Ishikawa (cell line): ENCODE data around the gene LRP8.

Experiments
- CEBPB ChIP-seq: IDR thresholded peaks from 2 replicates; pipeline ENCODE4 v1.6.1; 2012
- CREB1 ChIP-seq: IDR thresholded peaks from 2 replicates; pipeline ENCODE4 v1.6.1; 2012; ENCODE audit warnings: low read depth
- EGR1 ChIP-seq: IDR thresholded peaks from 2 replicates; pipeline ENCODE4 v1.6.1; 2012
- EP300 ChIP-seq: IDR thresholded peaks from 2 replicates; pipeline ENCODE4 v1.6.1; 2012; ENCODE audit warnings: borderline replicate concordance
- FOXM1 ChIP-seq: IDR thresholded peaks from 2 replicates; pipeline ENCODE4 v1.6.1; 2012; ENCODE audit warnings: low read depth, borderline replicate concordance
- NFIC ChIP-seq: IDR thresholded peaks from 2 replicates; pipeline ENCODE4 v1.6.1; 2012
- RAD21 ChIP-seq: IDR thresholded peaks from 2 replicates; pipeline ENCODE4 v1.6.1; 2012; ENCODE audit warnings: low read depth
- TAF1 ChIP-seq: IDR thresholded peaks from 2 replicates; pipeline ENCODE4 v1.6.1; 2012; ENCODE audit warnings: low read depth, mild to moderate bottlenecking
- TCF12 ChIP-seq: IDR thresholded peaks from 2 replicates; pipeline ENCODE4 v1.6.1; 2012; ENCODE audit warnings: low read depth
- TEAD4 ChIP-seq: IDR thresholded peaks from 2 replicates; pipeline ENCODE4 v1.6.1; 2012
- YY1 ChIP-seq: IDR thresholded peaks from 2 replicates; pipeline ENCODE4 v1.6.1; 2012; ENCODE audit warnings: low read depth
- ZBTB7A ChIP-seq: IDR thresholded peaks from 2 replicates; pipeline ENCODE4 v1.6.1; 2012; ENCODE audit warnings: low read depth
- TF ChIP-seq, protein P1 (sequence below): IDR thresholded peaks from 2 replicates; pipeline ENCODE4 v1.6.1; 2012
- TF ChIP-seq, protein P2 (sequence below): IDR thresholded peaks from 2 replicates; pipeline ENCODE4 v1.6.1; 2012
- TF ChIP-seq, protein P3 (sequence below): IDR thresholded peaks from 2 replicates; pipeline ENCODE4 v1.6.1; 2012; ENCODE audit warnings: low read depth, mild to moderate bottlenecking

The LRP8 gene

DNA sequence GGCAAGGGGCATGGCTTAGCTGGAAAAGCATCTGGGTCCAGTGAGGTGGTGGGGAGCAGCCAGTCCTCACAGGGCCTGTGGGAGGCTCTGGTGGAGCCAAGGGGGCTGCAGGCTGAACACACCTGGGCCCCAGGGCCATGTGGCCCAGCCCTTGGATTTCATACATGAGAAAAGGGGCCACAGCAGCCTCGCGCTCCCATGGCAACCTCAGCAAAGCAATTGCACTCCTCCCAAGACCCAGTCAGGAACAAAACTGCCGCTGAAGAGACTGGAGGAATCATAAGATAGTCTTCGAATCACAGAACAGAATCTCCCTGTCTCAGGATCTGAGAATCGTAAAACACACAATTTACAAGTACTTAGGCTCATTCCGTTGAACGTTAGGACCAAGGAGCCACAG lies 24.6 kb downstream of the LRP8 start:
- TF ChIP-seq NFIC (no peak), TAF1 (no peak), TCF12 (no peak), YY1 (no peak)

DNA sequence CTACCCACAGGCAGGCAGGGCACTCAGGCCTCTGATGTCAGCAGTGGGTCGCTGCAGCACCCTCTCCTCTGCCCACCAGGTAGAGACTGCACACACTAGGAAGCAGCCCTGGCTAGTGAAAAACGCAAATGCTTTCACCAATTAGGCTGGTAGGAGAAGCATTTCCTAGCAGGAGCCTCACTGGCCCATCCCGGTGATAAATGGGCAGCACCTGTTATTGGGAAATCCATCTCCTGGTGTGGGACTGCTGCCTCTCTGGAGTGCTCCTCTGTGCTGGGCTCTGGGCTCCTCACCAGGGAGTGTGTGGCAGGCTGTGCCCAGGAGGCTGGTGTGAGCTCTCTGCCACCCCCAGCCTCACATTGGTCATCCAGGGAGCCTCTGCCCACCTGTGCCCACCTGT lies 28.6 kb downstream of the LRP8 start:
- TF ChIP-seq CEBPB (peak; percentile 31; the same call in 1 of the 2 replicates), RAD21 (no peak)

DNA sequence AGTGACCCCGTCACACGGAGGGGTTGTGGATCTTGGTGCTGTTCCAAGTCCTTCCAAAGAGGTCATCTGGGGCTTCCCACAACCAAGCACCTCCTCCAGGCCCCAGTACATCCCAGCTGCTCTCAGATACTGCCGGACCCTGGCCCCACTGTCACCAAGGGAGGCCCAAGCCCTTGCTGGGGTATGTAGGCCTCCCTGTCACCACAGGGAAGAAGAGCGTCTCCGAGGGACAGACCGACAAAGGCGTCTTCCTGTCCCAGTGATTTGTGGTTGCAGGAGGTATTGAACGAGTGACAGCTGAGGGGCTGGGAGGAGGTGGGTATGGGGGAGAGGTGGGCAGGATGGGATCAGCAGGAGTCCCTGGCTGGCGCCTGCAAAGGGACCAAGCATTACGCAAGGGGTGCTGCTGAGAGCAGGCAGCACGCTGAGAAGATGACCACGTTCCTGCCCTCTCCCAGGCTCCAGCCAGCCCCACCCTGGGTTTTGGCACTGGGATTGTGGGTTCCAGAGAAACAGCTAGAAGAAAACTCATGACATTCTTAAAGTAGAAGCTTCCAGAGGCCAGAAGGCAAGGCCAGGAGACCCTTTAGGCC lies 29.7 kb downstream of the LRP8 start:
- peak; percentile 57; the same call in 1 of the 2 replicates for TF ChIP-seq CEBPB
- no peak for TF ChIP-seq EGR1

DNA sequence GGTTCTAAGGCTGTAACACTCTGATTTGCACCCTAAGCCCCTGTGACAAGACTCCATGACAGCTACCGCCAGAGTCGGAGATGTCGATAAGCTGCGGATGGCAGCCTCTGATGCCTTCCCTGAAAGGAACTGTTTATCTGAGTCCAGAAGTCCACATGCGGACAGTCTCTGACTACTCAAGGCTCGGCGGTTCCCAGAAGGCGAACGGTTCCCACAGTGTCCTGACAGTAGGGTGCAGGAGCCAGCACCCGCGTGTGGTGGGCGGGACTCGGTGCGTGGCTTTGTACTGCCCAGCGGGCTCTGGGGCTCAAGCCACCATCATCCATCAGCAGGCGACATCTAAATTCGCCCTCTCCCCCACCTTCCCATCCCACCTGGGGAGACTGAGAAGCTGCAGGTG lies 30.7 kb downstream of the LRP8 start:
- TF ChIP-seq CEBPB (no peak), YY1 (no peak), TCF12 (no peak), ZBTB7A (no peak), CREB1 (no peak), NFIC (no peak), TAF1 (no peak)
- TF ChIP-seq, protein P1, sequence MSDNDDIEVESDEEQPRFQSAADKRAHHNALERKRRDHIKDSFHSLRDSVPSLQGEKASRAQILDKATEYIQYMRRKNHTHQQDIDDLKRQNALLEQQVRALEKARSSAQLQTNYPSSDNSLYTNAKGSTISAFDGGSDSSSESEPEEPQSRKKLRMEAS: no peak
- TF ChIP-seq, protein P2, sequence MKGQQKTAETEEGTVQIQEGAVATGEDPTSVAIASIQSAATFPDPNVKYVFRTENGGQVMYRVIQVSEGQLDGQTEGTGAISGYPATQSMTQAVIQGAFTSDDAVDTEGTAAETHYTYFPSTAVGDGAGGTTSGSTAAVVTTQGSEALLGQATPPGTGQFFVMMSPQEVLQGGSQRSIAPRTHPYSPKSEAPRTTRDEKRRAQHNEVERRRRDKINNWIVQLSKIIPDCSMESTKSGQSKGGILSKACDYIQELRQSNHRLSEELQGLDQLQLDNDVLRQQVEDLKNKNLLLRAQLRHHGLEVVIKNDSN: no peak

DNA sequence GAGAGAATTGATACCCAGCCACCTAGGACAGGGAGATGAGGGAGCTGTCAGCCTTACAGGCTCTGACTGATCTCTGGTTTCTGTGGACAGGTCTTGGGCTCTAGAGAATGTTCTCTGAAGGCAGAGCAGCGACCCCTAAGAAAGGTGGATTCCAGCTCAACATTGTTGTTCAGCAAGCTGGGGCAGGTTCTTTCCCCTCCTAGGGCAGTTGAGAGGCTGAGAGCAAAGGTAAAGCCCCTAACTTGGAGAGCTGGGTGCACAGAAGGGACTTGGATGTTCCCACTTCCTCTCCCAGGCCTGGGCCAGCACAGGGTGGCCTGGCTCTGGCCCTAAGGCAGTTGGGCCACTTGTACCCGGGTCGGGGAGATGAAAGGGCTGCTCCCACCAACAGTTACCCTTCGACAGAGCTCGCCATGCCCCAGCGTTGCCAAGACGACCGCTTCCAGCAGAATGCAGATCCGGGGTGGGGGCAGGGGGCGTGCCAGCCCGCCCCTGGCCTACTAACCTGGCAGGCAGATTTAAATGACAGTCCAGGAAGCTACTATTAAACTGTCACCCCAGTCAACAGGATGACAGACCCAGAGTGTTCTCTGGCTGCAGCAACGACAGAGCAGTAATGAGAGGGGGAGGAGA lies 31.6 kb downstream of the LRP8 start:
- no peak for TF ChIP-seq TEAD4
- TF ChIP-seq YY1: no peak
- TF ChIP-seq EP300: no peak
- TF ChIP-seq, protein P2: no peak
- no peak for TF ChIP-seq CEBPB
- no peak for TF ChIP-seq RAD21
- TF ChIP-seq TAF1: no peak
- no peak for TF ChIP-seq NFIC
- TF ChIP-seq FOXM1: no peak
- TF ChIP-seq CREB1: no peak
- TF ChIP-seq ZBTB7A: no peak
- TF ChIP-seq, protein P1: no peak
- TF ChIP-seq EGR1: no peak
- TF ChIP-seq, protein P3, sequence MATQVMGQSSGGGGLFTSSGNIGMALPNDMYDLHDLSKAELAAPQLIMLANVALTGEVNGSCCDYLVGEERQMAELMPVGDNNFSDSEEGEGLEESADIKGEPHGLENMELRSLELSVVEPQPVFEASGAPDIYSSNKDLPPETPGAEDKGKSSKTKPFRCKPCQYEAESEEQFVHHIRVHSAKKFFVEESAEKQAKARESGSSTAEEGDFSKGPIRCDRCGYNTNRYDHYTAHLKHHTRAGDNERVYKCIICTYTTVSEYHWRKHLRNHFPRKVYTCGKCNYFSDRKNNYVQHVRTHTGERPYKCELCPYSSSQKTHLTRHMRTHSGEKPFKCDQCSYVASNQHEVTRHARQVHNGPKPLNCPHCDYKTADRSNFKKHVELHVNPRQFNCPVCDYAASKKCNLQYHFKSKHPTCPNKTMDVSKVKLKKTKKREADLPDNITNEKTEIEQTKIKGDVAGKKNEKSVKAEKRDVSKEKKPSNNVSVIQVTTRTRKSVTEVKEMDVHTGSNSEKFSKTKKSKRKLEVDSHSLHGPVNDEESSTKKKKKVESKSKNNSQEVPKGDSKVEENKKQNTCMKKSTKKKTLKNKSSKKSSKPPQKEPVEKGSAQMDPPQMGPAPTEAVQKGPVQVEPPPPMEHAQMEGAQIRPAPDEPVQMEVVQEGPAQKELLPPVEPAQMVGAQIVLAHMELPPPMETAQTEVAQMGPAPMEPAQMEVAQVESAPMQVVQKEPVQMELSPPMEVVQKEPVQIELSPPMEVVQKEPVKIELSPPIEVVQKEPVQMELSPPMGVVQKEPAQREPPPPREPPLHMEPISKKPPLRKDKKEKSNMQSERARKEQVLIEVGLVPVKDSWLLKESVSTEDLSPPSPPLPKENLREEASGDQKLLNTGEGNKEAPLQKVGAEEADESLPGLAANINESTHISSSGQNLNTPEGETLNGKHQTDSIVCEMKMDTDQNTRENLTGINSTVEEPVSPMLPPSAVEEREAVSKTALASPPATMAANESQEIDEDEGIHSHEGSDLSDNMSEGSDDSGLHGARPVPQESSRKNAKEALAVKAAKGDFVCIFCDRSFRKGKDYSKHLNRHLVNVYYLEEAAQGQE: no peak
- no peak for TF ChIP-seq TCF12

DNA sequence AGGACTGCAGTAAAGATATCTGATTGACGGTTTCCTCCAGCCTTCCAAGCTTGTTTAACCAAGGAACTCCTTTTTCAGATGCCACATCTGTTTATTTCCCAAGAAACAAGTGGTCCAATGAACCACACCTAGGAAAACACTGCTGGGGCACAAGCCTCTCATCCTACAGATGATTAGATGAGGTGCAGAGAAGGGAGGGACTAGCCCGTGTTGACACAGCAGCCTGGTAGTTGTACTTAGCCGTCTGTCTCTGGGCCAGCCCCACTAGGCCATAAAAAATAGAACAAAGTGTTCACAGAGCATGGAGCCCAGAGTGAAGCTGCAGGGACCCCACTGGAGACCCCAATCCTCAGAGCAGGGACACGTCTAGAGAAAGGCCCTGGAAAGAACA lies 32.1 kb downstream of the LRP8 start:
- TF ChIP-seq TAF1 (no peak), TEAD4 (no peak), NFIC (no peak)
- TF ChIP-seq, protein P3: no peak
- TF ChIP-seq, protein P2: no peak

DNA sequence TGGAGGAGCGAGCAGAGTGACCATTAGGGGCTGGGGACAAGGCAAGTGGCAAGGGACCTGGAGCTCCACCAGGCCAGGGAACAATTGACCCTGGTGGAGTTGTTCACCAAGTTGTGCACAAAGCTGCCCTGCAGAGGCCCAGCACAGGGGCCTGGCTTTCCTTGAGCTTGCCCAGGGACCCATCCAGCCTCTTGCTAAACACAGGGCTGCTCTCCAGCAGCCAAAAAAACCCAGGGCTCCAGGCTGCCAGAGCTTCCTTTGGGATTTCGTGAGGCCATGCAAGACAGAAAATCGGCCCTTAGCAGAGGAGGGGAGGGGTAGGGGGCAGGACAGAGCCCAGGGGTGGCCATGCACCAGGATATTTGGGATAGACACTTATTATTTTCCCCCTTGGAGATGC lies 32.6 kb downstream of the LRP8 start:
- TF ChIP-seq CEBPB: no peak
- TF ChIP-seq TEAD4: no peak
- TF ChIP-seq ZBTB7A: no peak
- no peak for TF ChIP-seq TCF12
- TF ChIP-seq YY1: no peak
- no peak for TF ChIP-seq RAD21
- TF ChIP-seq, protein P1: no peak
